GM10266 (cell line): Measurements from ENCODE around the gene SLC25A25.

ENCODE experiments used
- DNase-seq: peaks from one replicate; pipeline ENCODE4 v3.0.0; 2012; ENCODE audit errors: extremely low spot score
- CTCF ChIP-seq: IDR thresholded peaks from 2 replicates; pipeline ENCODE4 v1.5.1; 2012; ENCODE audit warnings: mild to moderate bottlenecking, low read depth; ENCODE audit not compliant: control insufficient read depth, insufficient read depth; ENCODE audit errors: missing control alignments

Gene SLC25A25

GRCh38 chr9:128118472-128118857, 50.4 kb downstream of the SLC25A25 start:
- no peak for DNase-seq
- TF ChIP-seq CTCF = no peak

GRCh38 chr9:128118971-128119665, 51.1 kb downstream of the SLC25A25 start:
- no peak for DNase-seq
- no peak for TF ChIP-seq CTCF

- TF ChIP-seq CTCF = no peak
- no peak for DNase-seq
Observed at GRCh38 chr9:128120061-128120740, 52.2 kb downstream of the SLC25A25 start.

GRCh38 chr9:128120741-128121465, 52.9 kb downstream of the SLC25A25 start:
- no peak for DNase-seq
- TF ChIP-seq CTCF = no peak

- no peak for TF ChIP-seq CTCF
- no peak for DNase-seq
Observed at GRCh38 chr9:128121466-128121810, 53.4 kb downstream of the SLC25A25 start.

- TF ChIP-seq CTCF = no peak
- no peak for DNase-seq
Observed at GRCh38 chr9:128121924-128122808, 54.1 kb downstream of the SLC25A25 start.
